Right ventricle myocardium superior (tissue), 1 donor: ENCODE data around the gene NUP205. TPM values are rescaled to one million over a fixed set of nuclear protein-coding genes. Genes with fewer than 3 reads are reported as not detected.

Experiments used
- ATAC-seq: fragments of 200-7000 bp; cut with Tn5 transposase; one replicate; pipeline ENCODE4 v1.9.1; 2020; ENCODE audit warnings: mild to moderate bottlenecking; ENCODE audit not compliant: poor library complexity
- DNase-seq: peaks from one replicate; pipeline ENCODE4 v3.0.0-alpha.2; 2020
- intact Hi-C: fragments of 100-400 bp; cut with DNase I; formaldehyde crosslinking; loops from one replicate; pipeline ENCODE4 v1.11.2; 2022
- long read RNA-seq: library from polyadenylated mRNA; unstranded; transcript quantifications from one replicate; pipeline ENCODE4 v2.0.0, GENCODE V29; 2021
- total RNA-seq: library from RNA; stranded (reverse); fragmentation: NEBNext Ultra II Directional; extraction: Animal tissue kit (Norgen Biotek cat#: 25700); gene quantifications from one replicate; pipeline ENCODE4 v1.2.1, GENCODE V29; 2021
- donor health status: DM: no; HTN: yes; CAD: no; lungs with severe emphysema.

NUP205 gene
- 13.0 TPM for total RNA-seq
- long read RNA-seq, full-length matches to known transcripts: 1 of 1 reads
- long read RNA-seq, partial matches to known transcripts: 0 of 1 reads
- long read RNA-seq, other reads (novel, unspliced or antisense): 0 of 1 reads

- ATAC-seq (peak; percentile 98), DNase-seq (peak; percentile 81)
- intact Hi-C loops: loop anchor here (2.0 to 5.0 kb wide), 2 partner anchors 45 to 277 kb away; partner anchors contain the start of gene CNOT4
Measured at GRCh38 chr7:135557455-135558336, at the start of gene NUP205. Gene NUP205, plus strand, starts transcription at chr7:135557917. Its CDS starts 28 bp downstream, at chr7:135557945.

GRCh38 chr7:135508883-135509588 lies 48.7 kb upstream of the NUP205 start:
- DNase-seq (no peak), ATAC-seq (peak; percentile 4)
- intact Hi-C loops: no loop called here

GRCh38 chr7:135509589-135509838 lies 48.2 kb upstream of the NUP205 start:
- DNase-seq: no peak
- ATAC-seq: no peak
- intact Hi-C loops: no loop called here

GRCh38 chr7:135509839-135510591 lies 47.7 kb upstream of the NUP205 start, which contains the start of gene CNOT4:
Gene CNOT4, minus strand, starts transcription at chr7:135510102. Its CDS starts 71,771 bp downstream, at chr7:135438331.
- intact Hi-C loops: loop anchor here (5.0 kb wide), 1 partner anchor 47 kb away; the partner anchor contains the start of gene NUP205
- DNase-seq (peak; percentile 97), ATAC-seq (peak; percentile 98)

GRCh38 chr7:135510592-135511183 lies 47.0 kb upstream of the NUP205 start:
- DNase-seq: no peak
- intact Hi-C loops: loop anchor here (5.0 kb wide), 1 partner anchor 47 kb away; the partner anchor contains the start of gene NUP205
- ATAC-seq: no peak

- intact Hi-C loops: loop anchor here (5.0 kb wide), 1 partner anchor 45 kb away; the partner anchor contains the start of gene NUP205
- ATAC-seq (no peak), DNase-seq (no peak)
Measured at GRCh38 chr7:135512135-135512887, 45.4 kb upstream of the NUP205 start.

GRCh38 chr7:135514856-135515255 lies 42.9 kb upstream of the NUP205 start:
- DNase-seq: no peak
- ATAC-seq: no peak
- intact Hi-C loops: loop anchor here (5.0 kb wide), 1 partner anchor 42 kb away; the partner anchor contains the start of gene NUP205

GRCh38 chr7:135517060-135517459 lies 40.7 kb upstream of the NUP205 start:
- intact Hi-C loops: no loop called here
- ATAC-seq (no peak), DNase-seq (no peak)

GRCh38 chr7:135518748-135519147 lies 39.0 kb upstream of the NUP205 start:
- DNase-seq: no peak
- intact Hi-C loops: no loop called here
- no peak for ATAC-seq

GRCh38 chr7:135519233-135519688 lies 38.5 kb upstream of the NUP205 start:
- DNase-seq: no peak
- intact Hi-C loops: no loop called here
- no peak for ATAC-seq

GRCh38 chr7:135519871-135520270 lies 37.8 kb upstream of the NUP205 start:
- no peak for DNase-seq
- no peak for ATAC-seq
- intact Hi-C loops: no loop called here

GRCh38 chr7:135522509-135522908 lies 35.2 kb upstream of the NUP205 start:
- intact Hi-C loops: no loop called here
- no peak for DNase-seq
- ATAC-seq: no peak

- no peak for ATAC-seq
- DNase-seq: no peak
- intact Hi-C loops: no loop called here
Measured at GRCh38 chr7:135523146-135523545, 34.6 kb upstream of the NUP205 start.

- no peak for ATAC-seq
- intact Hi-C loops: no loop called here
- no peak for DNase-seq
Measured at GRCh38 chr7:135525426-135525825, 32.3 kb upstream of the NUP205 start.

- ATAC-seq (no peak), DNase-seq (no peak)
- intact Hi-C loops: no loop called here
Measured at GRCh38 chr7:135527025-135527424, 30.7 kb upstream of the NUP205 start.

GRCh38 chr7:135536150-135536549 lies 21.6 kb upstream of the NUP205 start:
- DNase-seq: no peak
- no peak for ATAC-seq
- intact Hi-C loops: no loop called here

GRCh38 chr7:135537453-135537852 lies 20.3 kb upstream of the NUP205 start:
- ATAC-seq (no peak), DNase-seq (no peak)
- intact Hi-C loops: no loop called here

GRCh38 chr7:135537905-135538304 lies 19.8 kb upstream of the NUP205 start:
- intact Hi-C loops: no loop called here
- ATAC-seq (no peak), DNase-seq (no peak)
